CMK (cell line): ENCODE data around the gene TUBA4A.
"Not testable (repeated sequence)": the region's sequence is repeated elsewhere in the genome, so short reads cannot be mapped to it uniquely, and the experiment has no call there.

Source experiments
- DNase-seq: peaks from one replicate; pipeline ENCODE4 v3.0.0-alpha.2; 2010; ENCODE audit warnings: low read depth

Gene TUBA4A

GRCh38 chr2:219210196-219210885 lies 43.4 kb downstream of the TUBA4A start:
- DNase-seq = no peak

GRCh38 chr2:219209236-219210195 lies 44.2 kb downstream of the TUBA4A start:
- no peak for DNase-seq

GRCh38 chr2:219207884-219208740 lies 45.6 kb downstream of the TUBA4A start:
- DNase-seq = no peak

GRCh38 chr2:219207134-219207883 lies 46.4 kb downstream of the TUBA4A start:
- no peak for DNase-seq

- peak; percentile 80 for DNase-seq
Measured at GRCh38 chr2:219206328-219207133, 47.2 kb downstream of the TUBA4A start, which contains the start of gene ZFAND2B. TSS of gene ZFAND2B (plus strand) at chr2:219206782. CDS start at chr2:219206988, 206 bp downstream.

GRCh38 chr2:219205981-219206327 lies 47.8 kb downstream of the TUBA4A start:
- DNase-seq = no peak

- no peak for DNase-seq
Measured at GRCh38 chr2:219205165-219205538, 48.6 kb downstream of the TUBA4A start.

GRCh38 chr2:219204425-219205164 lies 49.1 kb downstream of the TUBA4A start:
- DNase-seq = no peak

GRCh38 chr2:219201331-219201730 lies 52.4 kb downstream of the TUBA4A start:
- not testable (repeated sequence) for DNase-seq

GRCh38 chr2:219200502-219201326 lies 53.0 kb downstream of the TUBA4A start:
- DNase-seq = not testable (repeated sequence)
